Measurements from ENCODE around the gene NNAT.
"Not testable (repeated sequence)": the region's sequence is repeated elsewhere in the genome, so short reads cannot be mapped to it uniquely, and the experiment has no call there.

NNAT gene, protein sequence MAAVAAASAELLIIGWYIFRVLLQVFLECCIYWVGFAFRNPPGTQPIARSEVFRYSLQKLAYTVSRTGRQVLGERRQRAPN

DNA sequence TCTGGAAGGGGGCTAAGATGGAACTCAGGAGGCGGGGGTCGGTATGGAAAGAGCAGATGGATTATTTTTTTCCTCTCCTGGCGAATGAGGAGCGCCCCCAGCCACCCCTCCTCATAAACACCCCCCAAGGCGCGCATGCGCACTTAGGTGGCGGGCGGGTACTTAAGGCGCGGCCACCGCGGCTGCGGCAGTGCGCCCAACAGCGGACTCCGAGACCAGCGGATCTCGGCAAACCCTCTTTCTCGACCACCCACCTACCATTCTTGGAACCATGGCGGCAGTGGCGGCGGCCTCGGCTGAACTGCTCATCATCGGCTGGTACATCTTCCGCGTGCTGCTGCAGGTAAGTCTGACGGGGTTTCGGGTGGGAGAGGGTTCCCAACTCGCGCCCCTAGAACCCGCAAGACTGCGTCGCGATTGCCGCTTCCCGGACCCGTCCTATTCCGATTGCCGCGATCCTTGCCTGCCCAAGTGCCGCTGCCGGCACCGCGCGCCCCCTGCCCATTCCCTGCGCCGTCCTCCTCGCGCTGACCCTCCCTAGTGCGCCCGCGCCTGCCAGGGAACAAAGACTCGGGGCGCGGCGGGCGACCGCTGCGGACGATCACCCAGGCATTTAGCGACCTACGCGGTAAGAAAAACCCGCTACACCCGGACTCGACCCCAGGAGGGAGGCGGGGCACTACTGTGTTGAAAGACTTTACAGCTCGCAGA is at the start of gene NNAT:
Gene NNAT (plus strand): TSS at position 190 of the 711 bp plus-strand sequence. CDS start 82 bp downstream, at position 272.
- no peak for DNase-seq

DNA sequence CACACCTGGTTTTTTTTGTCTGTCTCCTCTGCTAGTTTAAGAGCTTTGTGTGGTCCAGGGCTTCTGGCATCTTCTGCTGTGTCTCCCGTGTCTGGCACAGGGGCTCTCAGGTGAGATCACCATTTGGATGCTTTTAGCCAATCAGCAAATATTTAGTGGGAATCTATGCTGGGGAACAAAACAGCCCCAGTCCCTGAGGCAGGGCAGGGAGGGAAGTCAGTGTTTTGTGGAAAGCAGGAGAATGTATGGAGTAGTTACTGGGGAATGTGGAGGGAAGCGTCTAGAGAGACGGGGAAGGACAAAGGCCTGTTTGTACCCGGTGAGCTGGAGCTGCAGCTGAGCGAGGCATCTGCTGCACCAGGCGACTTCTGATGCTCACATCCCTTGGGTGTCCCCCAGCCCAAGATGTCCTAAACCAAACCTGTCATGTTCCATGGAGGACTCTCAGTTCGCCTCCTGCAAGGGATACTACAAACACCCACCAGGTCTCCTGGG is 49.3 kb upstream of the NNAT start:
- no peak for DNase-seq

GRCh38 chr20:37472435-37472834 is 48.6 kb upstream of the NNAT start:
- DNase-seq: not testable (repeated sequence)

DNA sequence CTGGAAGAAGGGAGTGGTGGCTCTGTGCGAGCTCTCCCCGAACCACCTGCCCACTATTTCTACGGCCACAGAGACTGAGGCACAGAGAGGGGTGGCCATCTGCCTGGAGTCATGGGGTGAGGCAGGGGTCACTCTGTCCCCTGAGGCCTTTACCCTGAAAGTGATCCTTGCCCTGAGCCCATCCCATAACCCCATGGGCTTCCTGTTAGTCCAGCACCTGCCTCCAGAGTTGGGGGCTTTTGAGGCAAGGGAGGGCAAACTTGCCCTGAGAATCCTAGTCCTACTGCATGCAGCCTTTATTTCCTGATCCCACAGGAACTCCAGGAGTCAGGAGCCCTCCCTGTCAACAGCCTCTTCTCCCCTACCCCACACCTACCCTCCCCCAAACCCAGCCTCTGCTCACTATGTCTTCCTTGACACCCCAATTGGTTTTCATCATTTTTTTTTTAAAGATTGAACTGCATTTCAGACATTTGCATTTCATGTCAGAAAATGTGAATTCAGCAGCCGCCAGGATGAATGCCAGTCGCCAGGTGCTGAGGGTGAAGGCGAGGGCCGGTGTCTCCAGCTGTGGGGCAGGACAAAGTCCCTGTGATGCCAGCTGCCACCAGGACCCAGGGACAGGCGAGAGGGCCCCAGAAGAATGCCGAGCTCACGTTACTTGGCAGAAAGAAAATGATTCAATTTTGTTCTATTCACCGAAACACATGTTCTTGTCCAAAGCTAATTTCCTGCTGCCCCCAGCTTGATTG is 47.6 kb upstream of the NNAT start:
- no peak for DNase-seq

DNA sequence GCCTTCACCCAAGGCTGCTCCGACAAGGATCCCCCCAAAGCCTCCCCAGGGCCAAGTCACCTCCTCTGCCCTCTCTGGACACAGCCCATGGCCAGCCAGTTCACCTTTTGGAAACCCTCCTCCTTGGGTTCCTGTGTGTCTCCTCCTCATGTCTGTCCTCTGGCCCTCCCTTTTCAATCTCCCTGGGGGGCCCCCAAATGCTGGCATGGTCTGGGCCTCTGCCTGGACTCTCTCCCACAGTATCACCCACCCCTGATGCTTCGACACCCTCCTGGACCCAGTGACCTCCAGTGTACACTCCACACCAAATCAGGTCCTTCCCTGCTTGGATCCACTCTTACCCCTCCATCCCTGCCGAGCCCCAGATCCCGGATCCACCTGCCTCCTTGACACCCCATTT is 46.7 kb upstream of the NNAT start:
- DNase-seq: no peak

DNA sequence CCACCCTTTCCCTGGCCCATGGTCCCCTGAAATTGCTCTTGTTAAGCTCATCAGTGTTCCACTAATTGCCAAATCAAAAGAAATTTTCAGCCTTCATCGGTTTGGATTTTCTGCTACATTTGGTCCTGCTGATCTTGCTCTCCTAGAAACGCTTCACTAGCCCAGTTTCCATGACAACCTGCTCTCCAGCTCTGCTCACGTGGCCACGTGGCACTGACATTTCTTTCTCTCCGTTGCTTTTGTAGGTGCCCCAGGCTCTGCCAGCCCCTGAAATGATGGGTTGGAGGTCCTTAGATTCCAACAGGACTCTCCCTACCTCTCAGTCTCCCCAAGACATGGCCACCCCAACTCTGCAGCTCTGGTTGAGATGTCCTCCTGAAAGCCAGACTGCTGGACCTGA is 45.8 kb upstream of the NNAT start:
- DNase-seq: no peak

DNA sequence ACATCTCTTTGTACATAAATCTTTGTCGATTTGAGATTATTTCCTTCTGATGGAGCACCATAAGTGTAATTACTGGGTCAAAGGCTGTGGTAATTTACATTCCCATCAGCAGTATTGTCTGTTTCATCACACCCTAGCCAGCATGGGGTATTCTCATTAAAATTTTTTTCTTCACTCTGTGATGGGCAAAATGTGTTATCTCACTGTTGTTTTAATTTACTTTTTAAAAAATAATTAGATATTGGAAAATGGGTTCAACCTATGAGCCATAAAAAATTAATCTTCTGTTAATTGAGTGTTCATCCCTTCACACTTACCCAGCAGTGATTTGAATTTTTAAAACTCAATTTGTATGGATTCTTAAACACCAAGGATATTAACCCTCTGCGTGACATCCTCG is 44.0 kb upstream of the NNAT start:
- DNase-seq: no peak

GRCh38 chr20:37479266-37479665 is 41.8 kb upstream of the NNAT start:
- DNase-seq: no peak

DNA sequence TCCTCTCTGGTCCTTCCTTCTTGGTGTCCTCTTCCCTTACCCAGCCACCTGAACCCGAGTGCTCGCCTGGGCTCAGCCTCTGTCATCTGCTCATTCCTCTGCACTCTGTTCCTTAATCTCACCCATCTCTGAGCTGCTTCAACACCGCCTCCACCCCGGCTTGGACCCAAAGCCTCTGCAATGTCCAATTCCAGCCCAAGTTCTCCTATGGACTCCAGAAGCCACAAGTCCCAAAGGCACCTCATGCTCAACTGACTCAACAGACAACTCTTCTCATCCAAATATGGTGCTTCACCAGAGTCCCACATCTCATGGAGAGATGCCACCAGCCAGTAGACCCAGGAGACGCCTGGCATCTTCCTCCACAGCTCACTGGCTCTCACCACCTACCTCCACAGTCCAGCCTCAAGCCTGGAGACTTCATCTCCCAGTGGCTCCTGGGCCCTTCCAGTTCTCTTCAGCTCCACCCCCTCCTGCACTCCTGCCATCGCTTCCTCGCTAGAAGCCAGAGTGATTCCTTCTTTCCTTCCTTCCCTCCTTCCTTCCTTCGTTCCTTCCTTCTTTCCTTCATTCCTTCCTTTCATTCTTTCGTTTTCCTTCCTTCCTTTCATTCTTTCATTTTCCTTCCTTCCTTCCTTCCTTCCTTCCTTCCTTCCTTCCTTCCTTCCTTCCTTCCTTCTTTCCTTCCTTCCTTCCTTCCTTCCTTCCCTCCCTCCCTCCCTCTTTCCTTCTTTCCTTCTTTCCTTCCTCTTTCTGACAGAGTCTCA is 40.9 kb upstream of the NNAT start:
- DNase-seq: no peak

DNA sequence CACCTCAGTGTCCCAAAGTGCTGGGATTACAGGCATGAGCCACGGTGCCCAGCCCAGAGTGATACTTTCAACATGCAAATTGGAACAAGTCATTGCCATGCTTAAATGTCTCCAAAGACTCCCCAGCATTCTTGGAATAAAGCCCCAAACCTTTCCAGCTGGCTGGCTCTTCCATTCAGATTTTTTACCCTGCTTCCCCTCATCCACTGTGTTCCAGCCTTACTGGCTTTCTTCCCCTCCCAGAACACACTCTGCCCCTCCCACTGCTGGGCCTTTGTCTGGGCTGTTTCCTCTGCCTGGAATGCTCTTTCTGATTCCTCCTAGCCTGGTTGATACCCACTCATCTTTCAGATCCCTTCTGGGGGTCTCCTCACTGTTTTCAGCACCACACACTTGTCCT is 40.1 kb upstream of the NNAT start:
- DNase-seq: no peak

- DNase-seq: no peak
These were observed 39.4 kb upstream of the NNAT start for GRCh38 chr20:37481610-37482009.

DNA sequence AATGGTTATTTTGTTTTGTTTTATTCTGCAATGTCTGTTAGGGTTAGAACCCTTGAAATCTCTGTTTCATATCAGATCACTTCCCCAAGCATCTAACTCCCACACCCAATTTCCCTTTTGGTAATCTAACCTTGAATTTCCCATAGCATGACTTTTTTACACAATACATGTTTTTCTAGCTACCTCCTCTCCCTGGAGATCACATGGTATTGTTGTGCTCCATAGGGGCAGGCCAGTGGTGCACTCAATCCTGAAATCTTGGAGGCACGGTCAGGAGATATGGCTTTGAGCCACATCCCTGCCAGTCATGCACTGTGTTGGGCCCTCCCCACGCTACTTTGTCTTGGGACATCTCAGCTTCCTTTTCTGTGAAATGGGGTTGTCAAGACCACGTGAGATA is 36.7 kb upstream of the NNAT start:
- no peak for DNase-seq

DNA sequence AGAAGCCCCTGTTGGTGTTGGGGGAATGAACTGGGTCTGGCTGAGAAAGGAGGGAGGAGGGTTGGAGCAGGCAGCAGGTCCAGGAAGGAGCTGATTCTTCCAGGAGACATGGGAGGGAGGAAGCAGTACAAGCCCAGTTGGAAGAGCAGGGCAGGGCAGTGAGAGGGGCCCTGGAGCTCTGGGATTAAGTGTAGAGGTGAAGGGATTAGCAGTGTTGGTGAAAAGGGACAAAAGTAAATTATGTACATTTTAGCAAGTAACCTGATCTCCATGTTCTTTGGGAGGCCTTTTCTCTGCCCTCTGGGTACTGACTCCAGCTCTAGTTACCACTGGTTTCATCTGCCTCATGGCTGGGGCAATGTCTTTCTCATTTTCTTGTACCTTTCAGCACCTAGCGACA is 34.8 kb upstream of the NNAT start:
- DNase-seq: not testable (repeated sequence)

- DNase-seq: no peak
These were observed 30.2 kb upstream of the NNAT start for GRCh38 chr20:37490663-37491350.

DNA sequence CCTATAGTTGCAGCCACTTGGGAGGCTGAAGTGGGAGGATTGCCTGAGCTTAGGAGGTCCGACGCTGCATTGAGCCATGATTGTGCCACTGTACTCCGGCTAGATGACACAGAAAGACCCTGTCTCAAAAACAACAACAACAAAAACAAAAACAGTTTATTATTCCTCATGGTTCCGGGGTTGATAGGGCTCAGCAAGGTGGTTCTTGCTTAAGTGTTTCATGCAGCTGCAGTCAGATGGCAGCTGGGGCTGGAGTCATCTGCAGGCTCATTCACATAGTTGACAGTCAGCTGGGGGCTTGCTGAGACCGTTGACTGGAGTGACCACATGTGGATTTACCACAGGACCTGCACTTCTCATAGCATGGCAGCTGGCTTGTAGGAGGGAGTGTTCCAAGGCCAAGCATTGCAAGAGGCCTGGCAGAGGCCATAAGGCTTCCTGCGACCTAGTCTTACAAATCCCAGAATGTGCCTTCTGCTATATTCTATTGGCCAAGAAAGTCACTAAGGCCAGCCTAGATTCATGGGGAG is 28.9 kb upstream of the NNAT start:
- DNase-seq: no peak

DNA sequence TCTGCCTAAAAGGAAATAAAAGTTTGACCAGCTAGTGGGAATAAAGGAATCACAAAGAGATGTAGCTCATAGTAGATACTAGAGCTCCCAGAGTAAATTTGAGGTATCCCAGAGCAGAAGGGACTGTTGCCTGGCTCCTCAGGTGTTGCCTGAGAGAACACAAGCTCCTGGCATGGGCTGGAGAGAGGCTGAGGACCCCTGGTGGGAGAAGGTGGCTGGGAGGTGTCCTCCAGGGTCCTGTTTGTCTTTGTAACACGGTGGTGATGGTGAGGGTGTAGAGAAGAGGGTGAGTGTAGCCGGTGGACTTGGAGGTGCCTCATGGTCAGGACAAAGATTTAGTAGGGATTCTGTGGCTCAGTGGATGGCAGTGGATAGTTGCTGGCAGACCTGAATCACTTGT is 28.1 kb upstream of the NNAT start:
- no peak for DNase-seq

DNA sequence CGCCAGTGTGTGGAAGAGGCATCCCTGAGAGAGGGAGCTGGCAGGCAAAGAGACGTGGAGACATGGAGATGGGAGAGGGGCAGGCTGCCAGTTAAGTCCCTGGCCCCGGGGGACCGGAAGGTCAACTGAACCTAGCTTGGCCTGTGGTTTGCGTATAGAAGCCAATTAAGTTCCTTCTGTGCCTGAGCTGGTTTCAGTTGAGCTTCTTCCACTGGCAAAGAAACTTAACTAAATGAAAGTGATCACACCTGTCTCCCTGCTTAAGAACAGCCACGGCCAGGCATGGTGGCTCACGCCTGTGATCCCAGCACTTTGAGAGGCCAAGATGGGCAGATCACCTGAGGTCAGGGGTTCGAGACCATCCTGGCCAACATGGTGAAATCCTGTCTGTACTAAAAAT is 26.7 kb upstream of the NNAT start:
- DNase-seq: no peak

DNA sequence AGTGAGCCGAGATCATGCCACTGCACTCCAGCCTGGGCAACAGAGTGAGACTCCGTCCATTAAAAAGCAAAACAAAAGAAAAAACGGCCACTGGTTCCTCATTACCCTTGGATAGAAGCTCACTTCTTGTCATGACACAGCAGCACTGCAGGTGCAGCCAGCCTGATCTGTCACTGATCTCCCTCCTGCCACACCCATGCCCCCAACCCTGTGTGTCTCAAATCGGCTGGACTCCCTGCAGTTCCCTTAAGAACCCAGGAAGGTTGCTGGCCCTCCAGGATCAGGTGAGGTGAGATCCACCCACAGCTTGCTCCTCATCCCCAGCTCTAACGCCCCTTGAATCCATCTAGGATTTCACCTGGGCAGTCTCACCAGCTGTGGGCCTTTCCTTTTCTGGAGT is 26.3 kb upstream of the NNAT start:
- DNase-seq: no peak

DNA sequence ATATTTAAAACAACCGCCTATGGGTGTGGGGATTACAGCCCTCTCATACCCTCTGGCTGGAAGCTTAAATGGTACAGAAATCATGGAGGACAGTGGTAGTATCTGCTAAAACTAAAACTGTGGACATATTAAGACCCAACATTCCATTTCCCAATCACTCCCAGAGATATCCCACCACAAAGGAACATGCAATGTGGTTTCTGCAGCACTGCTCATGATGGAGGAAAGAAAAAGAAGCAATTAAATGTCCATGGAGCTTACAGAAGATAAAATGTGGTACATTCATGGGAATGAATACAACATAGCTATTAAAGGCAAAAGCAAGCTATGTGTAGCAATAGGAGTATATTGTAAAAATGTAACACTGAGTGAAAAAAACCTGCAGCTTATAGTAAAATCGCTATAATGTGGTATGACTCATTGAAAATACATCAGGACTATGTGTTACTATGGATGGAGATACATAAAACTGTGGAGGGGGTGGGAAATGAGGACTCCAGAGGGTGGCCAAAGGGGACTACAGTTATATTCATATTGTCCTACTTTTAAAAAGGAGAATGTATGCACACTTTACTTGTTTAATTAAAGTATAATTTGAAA is 22.9 kb upstream of the NNAT start:
- no peak for DNase-seq

DNA sequence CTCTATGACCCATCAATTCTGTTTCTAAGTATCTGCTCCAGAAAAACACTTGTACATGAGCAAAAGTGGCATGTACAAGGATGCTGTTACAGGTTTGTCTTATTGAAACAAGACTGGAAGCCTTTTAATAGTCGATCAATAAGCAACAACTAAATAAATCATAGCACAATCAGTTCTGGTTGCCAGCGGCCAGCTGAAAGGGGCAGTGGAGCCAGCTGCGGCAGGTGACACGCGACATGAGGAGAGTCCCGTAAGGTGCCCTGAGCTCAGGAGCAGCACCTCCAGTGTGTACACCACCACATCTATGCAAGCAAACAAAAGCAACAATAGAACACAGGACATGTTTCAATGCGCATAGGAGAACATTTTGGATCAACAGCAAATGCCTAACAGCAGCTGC is 20.7 kb upstream of the NNAT start:
- no peak for DNase-seq

DNA sequence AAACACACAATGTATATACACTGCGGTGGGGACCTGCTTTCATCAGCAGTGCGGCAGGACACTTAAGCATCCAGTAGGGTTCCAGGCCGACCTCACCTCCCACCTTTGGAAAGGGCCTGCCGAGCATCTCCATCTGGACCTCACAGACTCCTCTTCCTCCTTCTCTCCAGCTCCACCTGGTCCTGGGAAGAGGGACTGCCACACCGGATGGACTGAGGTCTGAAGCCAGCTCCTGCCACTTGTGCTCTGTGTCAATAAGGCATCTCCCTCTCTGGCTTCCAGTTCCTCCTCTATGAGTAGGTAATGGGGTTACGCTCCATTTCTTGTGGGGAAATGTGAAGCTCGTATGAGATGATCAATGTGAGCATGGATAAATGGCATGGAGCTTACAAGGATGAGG is 19.1 kb upstream of the NNAT start:
- DNase-seq: no peak

GRCh38 chr20:37502654-37503053 is 18.4 kb upstream of the NNAT start:
- no peak for DNase-seq
